CD4-positive, alpha-beta memory T cell (primary cell): Measurements from ENCODE around the gene RBBP8NL. TPM values are rescaled to one million over a fixed set of nuclear protein-coding genes. Genes with fewer than 3 reads are reported as not detected.

ENCODE experiments used
- CTCF ChIA-PET: fragments of 350-600 bp; sonication (Branson Sonifier 250); formaldehyde crosslinking; loops from one replicate; lab custom pipeline; 2021; ENCODE audit warnings: inconsistent platforms; ENCODE audit not compliant: partially characterized antibody; lab: Charles Lee
- POLR2A ChIA-PET: fragments of 350-600 bp; sonication (Branson Sonifier 250); formaldehyde crosslinking; loops from one replicate; lab custom pipeline; 2021; ENCODE audit not compliant: partially characterized antibody; lab: Charles Lee
- DNase-seq, 5 donors: peaks; one replicate each; pipeline versions ENCODE4 v3.0.0 to v3.0.0-alpha.2; 2020 to 2022; ENCODE audit warnings: mixed read lengths in 1 of 5
- H3K27ac ChIP-seq: one replicate; pipeline ENCODE4 v1.7.0; 2013; ENCODE audit warnings: low read depth, low read length
- H3K27me3 ChIP-seq: 2 replicates; pipeline ENCODE4 v1.7.0; 2013; ENCODE audit warnings: mild to moderate bottlenecking, low read length, moderate library complexity; ENCODE audit not compliant: insufficient read depth
- H3K36me3 ChIP-seq: 2 replicates; pipeline ENCODE4 v1.7.0; 2013; ENCODE audit warnings: mild to moderate bottlenecking, low read length, moderate library complexity; ENCODE audit not compliant: insufficient read depth
- H3K4me1 ChIP-seq: 2 replicates; pipeline ENCODE4 v1.7.0; 2013; ENCODE audit warnings: mild to moderate bottlenecking, low read length, moderate library complexity; ENCODE audit not compliant: insufficient read depth
- H3K4me3 ChIP-seq, 2 donors: one replicate each; pipeline ENCODE4 v1.7.0; 2013; ENCODE audit warnings: low read length in 2 of 2, mild to moderate bottlenecking in 1 of 2
- H3K9me3 ChIP-seq, 2 donors: one replicate each; pipeline ENCODE4 v1.7.0; 2013; ENCODE audit warnings: low read length in 2 of 2, control low read depth in 1 of 2; ENCODE audit not compliant: control insufficient read depth in 1 of 2
- H3K27ac Mint-ChIP-seq, 7 donors: one replicate each; pipeline ENCODE4 v1.8.0; 2020 to 2021; ENCODE audit warnings: mixed read lengths in 7 of 7, mild to moderate bottlenecking in 6 of 7, inconsistent platforms in 3 of 7, moderate library complexity in 3 of 7
- H3K27me3 Mint-ChIP-seq, 2 donors: one replicate each; pipeline ENCODE4 v1.8.0; 2020 to 2021; ENCODE audit warnings: mixed read lengths in 2 of 2
- H3K36me3 Mint-ChIP-seq, 2 donors: one replicate each; pipeline ENCODE4 v1.8.0; 2020 to 2021; ENCODE audit warnings: mixed read lengths in 2 of 2, inconsistent platforms in 1 of 2, mild to moderate bottlenecking in 1 of 2
- H3K4me1 Mint-ChIP-seq, 4 donors: one replicate each; pipeline ENCODE4 v1.8.0; 2020 to 2021; ENCODE audit warnings: mixed read lengths in 4 of 4, mild to moderate bottlenecking in 1 of 4
- H3K4me3 Mint-ChIP-seq, 8 donors: one replicate each; pipeline ENCODE4 v1.8.0; 2020 to 2021; ENCODE audit warnings: mixed read lengths in 8 of 8, mild to moderate bottlenecking in 7 of 8, moderate library complexity in 6 of 8, inconsistent platforms in 3 of 8
- H3K9me3 Mint-ChIP-seq, 8 donors: one replicate each; pipeline ENCODE4 v1.8.0; 2020 to 2021; ENCODE audit warnings: mixed read lengths in 8 of 8, mild to moderate bottlenecking in 5 of 8, inconsistent platforms in 3 of 8, moderate library complexity in 1 of 8
- intact Hi-C: fragments of 100-400 bp; cut with micrococcal nuclease; formaldehyde crosslinking; loops from one replicate; pipeline ENCODE4 v1.15.1; 2023
- polyA plus RNA-seq, 2 donors: library from polyadenylated mRNA; unstranded; fragments of 300-500 nt; fragmentation: Illumina TruSeq; gene quantifications; one replicate each; pipeline ENCODE4 v1.2.3, GENCODE V29; 2021
- total RNA-seq, 2 experiments: library from RNA; stranded (reverse); gene quantifications; one replicate each; pipeline ENCODE4 v1.2.3, GENCODE V29; 2021

The RBBP8NL gene
- total and polyA plus RNA-seq, 4 experiments from 2014 or later, result not detected

- H3K4me3 ChIP-seq, result no peak overlapping the region
- peaks cover 12 to 39% (median 21%) of the 10 kb centered on the region in 4 donors for H3K4me1 Mint-ChIP-seq
- no peak overlapping the region for H3K27ac ChIP-seq
- H3K27ac Mint-ChIP-seq, result peak overlapping the region in 3 of 7 donors; percentile 65 to 81 (median 65)
- H3K27me3 ChIP-seq, result no peaks in the 10 kb centered on the region
- ChIA-PET POLR2A (no interaction called here), CTCF (no interaction called here)
- intact Hi-C loops, result no loop called here
- H3K4me3 Mint-ChIP-seq, result peak overlapping the region in 1 of 8 donors; percentile 38
- H3K27me3 Mint-ChIP-seq, result no peaks in the 10 kb centered on the region
- H3K36me3 ChIP-seq, result no peaks in the 10 kb centered on the region
- peaks cover 0 to 1% (median 0%) of the 10 kb centered on the region in 8 donors for H3K9me3 Mint-ChIP-seq
- H3K36me3 Mint-ChIP-seq, result peaks cover 0 to 13% of the 10 kb centered on the region in 2 donors
- DNase-seq, result no peak
- H3K4me1 ChIP-seq, result peaks cover 21% of the 10 kb centered on the region
- H3K9me3 ChIP-seq, result no peaks in the 10 kb centered on the region
Measured at GRCh38 chr20:62403331-62403730, 24.0 kb downstream of the RBBP8NL start.

GRCh38 chr20:62402456-62403150, 24.7 kb downstream of the RBBP8NL start:
- intact Hi-C loops, result no loop called here
- CTCF ChIA-PET, result no interaction called here
- Mint-ChIP-seq H3K4me1 (peaks cover 12 to 34% (median 21%) of the 10 kb centered on the region in 4 donors), H3K4me3 (no peak overlapping the region), H3K27me3 (no peaks in the 10 kb centered on the region), H3K36me3 (peaks cover 0 to 13% of the 10 kb centered on the region in 2 donors), H3K9me3 (peaks cover 0 to 3% (median 0%) of the 10 kb centered on the region in 8 donors), H3K27ac (peak overlapping the region in 1 of 7 donors; percentile 65)
- H3K27ac ChIP-seq, result no peak overlapping the region
- no peaks in the 10 kb centered on the region for H3K36me3 ChIP-seq
- H3K9me3 ChIP-seq, result no peaks in the 10 kb centered on the region
- DNase-seq, result no peak
- POLR2A ChIA-PET, result interaction anchor here (1.5 kb wide), 1 partner anchor 100 kb away, joined by 3 read pairs; no protein-coding TSS in a partner anchor
- H3K4me1 ChIP-seq, result peaks cover 16% of the 10 kb centered on the region
- no peak overlapping the region for H3K4me3 ChIP-seq
- no peaks in the 10 kb centered on the region for H3K27me3 ChIP-seq

GRCh38 chr20:62401331-62401779, 26.0 kb downstream of the RBBP8NL start:
- Histone ChIP-seq H3K27me3 (no peaks in the 10 kb centered on the region), H3K27ac (no peak overlapping the region), H3K4me3 (no peak overlapping the region), H3K9me3 (no peaks in the 10 kb centered on the region), H3K4me1 (peaks cover 11% of the 10 kb centered on the region), H3K36me3 (no peaks in the 10 kb centered on the region)
- Mint-ChIP-seq H3K4me3 (no peak overlapping the region), H3K27ac (no peak overlapping the region), H3K9me3 (peaks cover 0 to 3% (median 0%) of the 10 kb centered on the region in 8 donors), H3K4me1 (peaks cover 12 to 34% (median 20%) of the 10 kb centered on the region in 4 donors), H3K36me3 (peaks cover 0 to 13% of the 10 kb centered on the region in 2 donors), H3K27me3 (no peaks in the 10 kb centered on the region)
- ChIA-PET CTCF (no interaction called here), POLR2A (interaction anchor here (1.5 kb wide), 1 partner anchor 99 kb away, joined by 3 read pairs; no protein-coding TSS in a partner anchor)
- no peak for DNase-seq
- intact Hi-C loops, result no loop called here

- H3K4me1 ChIP-seq, result peaks cover 2% of the 10 kb centered on the region
- H3K9me3 Mint-ChIP-seq, result peaks cover 0 to 3% (median 0%) of the 10 kb centered on the region in 8 donors
- H3K4me3 Mint-ChIP-seq, result no peak overlapping the region
- peaks cover 0 to 10% of the 10 kb centered on the region in 2 donors for H3K36me3 Mint-ChIP-seq
- H3K4me3 ChIP-seq, result no peak overlapping the region
- no peak overlapping the region for H3K27ac ChIP-seq
- H3K27me3 Mint-ChIP-seq, result no peaks in the 10 kb centered on the region
- intact Hi-C loops, result no loop called here
- H3K36me3 ChIP-seq, result no peaks in the 10 kb centered on the region
- peaks cover 7 to 26% (median 14%) of the 10 kb centered on the region in 4 donors for H3K4me1 Mint-ChIP-seq
- no peaks in the 10 kb centered on the region for H3K27me3 ChIP-seq
- POLR2A ChIA-PET, result interaction anchor here (1.2 kb wide), 1 partner anchor 14 kb away, joined by 3 read pairs; the partner anchor contains the start of gene RPS21
- H3K9me3 ChIP-seq, result no peaks in the 10 kb centered on the region
- peak overlapping the region in 1 of 7 donors; percentile 5 for H3K27ac Mint-ChIP-seq
- DNase-seq, result no peak
- CTCF ChIA-PET, result interaction anchor here (2.0 kb wide), 1 partner anchor 18 kb away, joined by 6 read pairs; no protein-coding TSS in a partner anchor
Measured at GRCh38 chr20:62400541-62400940, 26.8 kb downstream of the RBBP8NL start.

- Histone ChIP-seq H3K36me3 (no peaks in the 10 kb centered on the region), H3K4me1 (no peaks in the 10 kb centered on the region), H3K27ac (no peak overlapping the region), H3K27me3 (no peaks in the 10 kb centered on the region), H3K4me3 (no peak overlapping the region), H3K9me3 (no peaks in the 10 kb centered on the region)
- Mint-ChIP-seq H3K36me3 (peaks cover 0 to 8% of the 10 kb centered on the region in 2 donors), H3K27me3 (no peaks in the 10 kb centered on the region), H3K4me3 (no peak overlapping the region), H3K27ac (no peak overlapping the region), H3K4me1 (peaks cover 3 to 21% (median 9%) of the 10 kb centered on the region in 4 donors), H3K9me3 (peaks cover 0 to 3% (median 0%) of the 10 kb centered on the region in 8 donors)
- intact Hi-C loops, result no loop called here
- DNase-seq, result no peak
- POLR2A ChIA-PET, result interaction anchor here (0.7 to 1.2 kb wide), 2 partner anchors 13 to 217 kb away, joined by 3 read pairs; partner anchors contain the start of gene RPS21
- CTCF ChIA-PET, result interaction anchor here (2.0 kb wide), 1 partner anchor 17 kb away, joined by 6 read pairs; no protein-coding TSS in a partner anchor
Measured at GRCh38 chr20:62400021-62400420, 27.3 kb downstream of the RBBP8NL start.

GRCh38 chr20:62398120-62398821, 29.1 kb downstream of the RBBP8NL start:
- Mint-ChIP-seq H3K36me3 (peaks cover 0 to 13% of the 10 kb centered on the region in 2 donors), H3K4me3 (no peak overlapping the region), H3K27ac (no peak overlapping the region), H3K27me3 (no peaks in the 10 kb centered on the region), H3K4me1 (peaks cover 3 to 7% (median 3%) of the 10 kb centered on the region in 4 donors), H3K9me3 (peaks cover 0 to 3% (median 0%) of the 10 kb centered on the region in 8 donors)
- DNase-seq, result no peak
- no peak overlapping the region for H3K27ac ChIP-seq
- H3K27me3 ChIP-seq, result no peaks in the 10 kb centered on the region
- H3K4me1 ChIP-seq, result no peaks in the 10 kb centered on the region
- ChIA-PET CTCF (interaction anchor here (2.0 kb wide), 1 partner anchor 15 kb away, joined by 6 read pairs; no protein-coding TSS in a partner anchor), POLR2A (no interaction called here)
- no peak overlapping the region for H3K4me3 ChIP-seq
- intact Hi-C loops, result no loop called here
- H3K9me3 ChIP-seq, result no peaks in the 10 kb centered on the region
- H3K36me3 ChIP-seq, result no peaks in the 10 kb centered on the region
